ENCODE measurements around the gene PAGE2B. TPM values are rescaled to one million over a fixed set of nuclear protein-coding genes. Genes with fewer than 3 reads are reported as not detected.

Gene PAGE2B
- total and polyA plus RNA-seq, 10 of the 15 experiments (the other 5 are each of a cell fraction or from before 2014, with no cell fraction given) = 0.22 to 0.65 (median 0.32) TPM; not detected in 7

DNA sequence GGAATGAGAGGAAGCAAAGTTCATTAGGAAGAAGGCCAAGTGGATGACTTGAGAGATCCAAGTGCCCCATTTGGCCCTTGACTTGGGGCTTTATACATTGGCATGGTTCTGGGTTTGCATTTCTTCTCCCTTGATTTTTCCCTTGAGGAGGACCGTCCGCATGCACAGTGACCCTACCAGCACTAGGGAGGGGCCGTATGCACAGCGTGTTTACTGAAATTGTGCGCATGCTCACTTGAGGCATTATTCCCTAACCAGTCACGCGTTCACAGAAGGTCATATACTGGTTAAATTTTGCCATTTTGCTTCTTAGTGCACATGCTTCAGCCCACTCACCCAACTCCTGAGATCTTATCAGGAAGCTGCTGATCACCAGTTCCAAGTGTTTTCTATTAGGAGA is 49.1 kb downstream of the PAGE2B start:
- RAD21 ChIA-PET (ENCODE audit: unreplicated experiment) = no interaction called here
- H3K9ac ChIP-seq (ENCODE audit: control insufficient read depth, insufficient read depth, low read length) = no peak overlapping the region
- H3K27ac ChIP-seq (ENCODE audit: control insufficient read depth, insufficient read depth) = no peak overlapping the region
- intact Hi-C loops (cut with micrococcal nuclease; ENCODE audit: unreplicated experiment) = no loop called here
- no peak for FAIRE-seq
- no TSS peak for BruUV-seq (replicated peaks)
- in situ Hi-C loops (cut with MboI) = no loop called here
- H3K27me3 ChIP-seq (replicated peaks in 1 of 2; ENCODE audit: control insufficient read depth in 2 of 2, insufficient read depth in 2 of 2, low read length in 1 of 2) = no peaks in the 10 kb centered on the region; a peak in 1 of 4 replicates
- ATAC-seq = no peak
- no peaks in the 10 kb centered on the region for H4K20me1 ChIP-seq (ENCODE audit: control insufficient read depth, insufficient read depth)
- no peak overlapping the region for H3K4me2 ChIP-seq (ENCODE audit: control insufficient read depth, insufficient read depth)
- POLR2A ChIA-PET = no interaction called here
- H3K79me2 ChIP-seq (ENCODE audit: control insufficient read depth, insufficient read depth, low read length) = no peaks in the 10 kb centered on the region
- SMC1A ChIA-PET (ENCODE audit: uncharacterized antibody, unreplicated experiment) = interaction anchor here (1.0 kb wide), 1 partner anchor 11 kb away, joined by 3 read pairs; no protein-coding TSS in a partner anchor
- CTCF ChIA-PET = no interaction called here
- no peak for DNase-seq (ENCODE audit: low read depth, low spot score)
- no peak overlapping the region for H2AFZ ChIP-seq (ENCODE audit: control insufficient read depth, low read depth, low read length)
- no peaks in the 10 kb centered on the region for H3K36me3 ChIP-seq (ENCODE audit: control insufficient read depth in 2 of 2, insufficient read depth in 2 of 2, low read length in 1 of 2)
- H3K9me3 ChIP-seq (replicated peaks; ENCODE audit: control insufficient read depth, insufficient read depth, low read length) = no peaks in the 10 kb centered on the region
- 47% methylated on average over 7 of the region's 7 CpGs for WGBS (ENCODE audit: insufficient coverage, insufficient replicate concordance, low lambda C conversion rate, missing lambda C conversion rate)
- H3K4me1 ChIP-seq (ENCODE audit: control insufficient read depth, insufficient read depth, low read length) = no peaks in the 10 kb centered on the region
- TF ChIP-seq RBBP5 (conservative IDR thresholded peaks at IDR 0.05) (no peak), SMAD1 (IDR thresholded peaks at IDR 0.05; ENCODE audit: low read depth, partially characterized antibody) (no peak), TCF3 (IDR thresholded peaks at IDR 0.05; ENCODE audit: borderline replicate concordance, insufficient read depth, low read depth, low read length) (no peak)
- no peak overlapping the region for H3K4me3 ChIP-seq

DNA sequence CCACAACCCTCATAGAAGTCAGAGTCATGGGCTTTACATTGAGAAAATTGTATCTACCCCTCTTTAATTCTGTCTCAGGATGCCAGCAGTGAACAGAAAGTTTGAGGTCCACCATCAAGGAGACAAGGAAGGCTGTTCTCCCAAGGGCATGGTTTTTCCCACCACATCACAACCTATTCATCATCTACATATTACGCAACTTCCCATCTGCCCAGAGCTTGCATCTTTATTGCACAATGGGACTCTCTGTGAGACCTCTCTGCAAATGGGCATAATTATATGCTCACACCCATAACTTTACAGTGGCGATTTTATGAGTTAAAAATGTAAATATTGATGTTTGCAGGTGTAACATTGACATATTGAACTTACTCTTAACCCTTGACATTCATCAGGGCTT is 52.9 kb downstream of the PAGE2B start:
- Histone ChIP-seq H3K4me2 (ENCODE audit: control insufficient read depth, insufficient read depth) (no peak overlapping the region), H3K27me3 (replicated peaks in 1 of 2; ENCODE audit: control insufficient read depth in 2 of 2, insufficient read depth in 2 of 2, low read length in 1 of 2) (no peaks in the 10 kb centered on the region), H3K36me3 (ENCODE audit: control insufficient read depth in 2 of 2, insufficient read depth in 2 of 2, low read length in 1 of 2) (no peaks in the 10 kb centered on the region), H3K9ac (ENCODE audit: control insufficient read depth, insufficient read depth, low read length) (no peak overlapping the region), H3K9me3 (replicated peaks; ENCODE audit: control insufficient read depth, insufficient read depth, low read length) (no peaks in the 10 kb centered on the region), H3K79me2 (ENCODE audit: control insufficient read depth, insufficient read depth, low read length) (no peaks in the 10 kb centered on the region), H4K20me1 (ENCODE audit: control insufficient read depth, insufficient read depth) (no peaks in the 10 kb centered on the region), H2AFZ (ENCODE audit: control insufficient read depth, low read depth, low read length) (no peak overlapping the region), H3K27ac (ENCODE audit: control insufficient read depth, insufficient read depth) (no peak overlapping the region), H3K4me3 (no peak overlapping the region), H3K4me1 (ENCODE audit: control insufficient read depth, insufficient read depth, low read length) (no peaks in the 10 kb centered on the region)
- ChIA-PET RAD21 (ENCODE audit: unreplicated experiment) (no interaction called here), CTCF (no interaction called here), SMC1A (ENCODE audit: uncharacterized antibody, unreplicated experiment) (no interaction called here), POLR2A (no interaction called here)
- in situ Hi-C loops (cut with MboI) (no loop called here), intact Hi-C loops (cut with micrococcal nuclease; ENCODE audit: unreplicated experiment) (no loop called here)
- no peak for ATAC-seq
- DNase-seq (ENCODE audit: low read depth, low spot score) = no peak
- no TSS peak for BruUV-seq (replicated peaks)
- FAIRE-seq = no peak
- WGBS (ENCODE audit: insufficient coverage, insufficient replicate concordance, low lambda C conversion rate, missing lambda C conversion rate) = 31% methylated on average over 2 of the region's 2 CpGs
- TF ChIP-seq NR2C2 (IDR thresholded peaks at IDR 0.05; ENCODE audit: borderline replicate concordance, control insufficient read depth, insufficient read length, low read depth) = no peak
- TF ChIP-seq, protein P1, sequence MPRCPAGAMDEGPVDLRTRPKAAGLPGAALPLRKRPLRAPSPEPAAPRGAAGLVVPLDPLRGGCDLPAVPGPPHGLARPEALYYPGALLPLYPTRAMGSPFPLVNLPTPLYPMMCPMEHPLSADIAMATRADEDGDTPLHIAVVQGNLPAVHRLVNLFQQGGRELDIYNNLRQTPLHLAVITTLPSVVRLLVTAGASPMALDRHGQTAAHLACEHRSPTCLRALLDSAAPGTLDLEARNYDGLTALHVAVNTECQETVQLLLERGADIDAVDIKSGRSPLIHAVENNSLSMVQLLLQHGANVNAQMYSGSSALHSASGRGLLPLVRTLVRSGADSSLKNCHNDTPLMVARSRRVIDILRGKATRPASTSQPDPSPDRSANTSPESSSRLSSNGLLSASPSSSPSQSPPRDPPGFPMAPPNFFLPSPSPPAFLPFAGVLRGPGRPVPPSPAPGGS (IDR thresholded peaks at IDR 0.05; ENCODE audit: borderline replicate concordance, insufficient read depth, low read depth, low read length, poor library complexity, severe bottlenecking) = no peak
- no peak for TF ChIP-seq RCOR1 (conservative IDR thresholded peaks at IDR 0.05; ENCODE audit: low read depth, low read length)
- TF ChIP-seq, protein P2, sequence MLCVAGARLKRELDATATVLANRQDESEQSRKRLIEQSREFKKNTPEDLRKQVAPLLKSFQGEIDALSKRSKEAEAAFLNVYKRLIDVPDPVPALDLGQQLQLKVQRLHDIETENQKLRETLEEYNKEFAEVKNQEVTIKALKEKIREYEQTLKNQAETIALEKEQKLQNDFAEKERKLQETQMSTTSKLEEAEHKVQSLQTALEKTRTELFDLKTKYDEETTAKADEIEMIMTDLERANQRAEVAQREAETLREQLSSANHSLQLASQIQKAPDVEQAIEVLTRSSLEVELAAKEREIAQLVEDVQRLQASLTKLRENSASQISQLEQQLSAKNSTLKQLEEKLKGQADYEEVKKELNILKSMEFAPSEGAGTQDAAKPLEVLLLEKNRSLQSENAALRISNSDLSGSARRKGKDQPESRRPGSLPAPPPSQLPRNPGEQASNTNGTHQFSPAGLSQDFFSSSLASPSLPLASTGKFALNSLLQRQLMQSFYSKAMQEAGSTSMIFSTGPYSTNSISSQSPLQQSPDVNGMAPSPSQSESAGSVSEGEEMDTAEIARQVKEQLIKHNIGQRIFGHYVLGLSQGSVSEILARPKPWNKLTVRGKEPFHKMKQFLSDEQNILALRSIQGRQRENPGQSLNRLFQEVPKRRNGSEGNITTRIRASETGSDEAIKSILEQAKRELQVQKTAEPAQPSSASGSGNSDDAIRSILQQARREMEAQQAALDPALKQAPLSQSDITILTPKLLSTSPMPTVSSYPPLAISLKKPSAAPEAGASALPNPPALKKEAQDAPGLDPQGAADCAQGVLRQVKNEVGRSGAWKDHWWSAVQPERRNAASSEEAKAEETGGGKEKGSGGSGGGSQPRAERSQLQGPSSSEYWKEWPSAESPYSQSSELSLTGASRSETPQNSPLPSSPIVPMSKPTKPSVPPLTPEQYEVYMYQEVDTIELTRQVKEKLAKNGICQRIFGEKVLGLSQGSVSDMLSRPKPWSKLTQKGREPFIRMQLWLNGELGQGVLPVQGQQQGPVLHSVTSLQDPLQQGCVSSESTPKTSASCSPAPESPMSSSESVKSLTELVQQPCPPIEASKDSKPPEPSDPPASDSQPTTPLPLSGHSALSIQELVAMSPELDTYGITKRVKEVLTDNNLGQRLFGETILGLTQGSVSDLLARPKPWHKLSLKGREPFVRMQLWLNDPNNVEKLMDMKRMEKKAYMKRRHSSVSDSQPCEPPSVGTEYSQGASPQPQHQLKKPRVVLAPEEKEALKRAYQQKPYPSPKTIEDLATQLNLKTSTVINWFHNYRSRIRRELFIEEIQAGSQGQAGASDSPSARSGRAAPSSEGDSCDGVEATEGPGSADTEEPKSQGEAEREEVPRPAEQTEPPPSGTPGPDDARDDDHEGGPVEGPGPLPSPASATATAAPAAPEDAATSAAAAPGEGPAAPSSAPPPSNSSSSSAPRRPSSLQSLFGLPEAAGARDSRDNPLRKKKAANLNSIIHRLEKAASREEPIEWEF (IDR thresholded peaks at IDR 0.05; ENCODE audit: insufficient replicate concordance, low read depth, low read length) = no peak
- no peak for TF ChIP-seq GATAD2B (conservative IDR thresholded peaks at IDR 0.05; ENCODE audit: low read depth)

All from GM12878 (cell line).